H9 (cell line): ENCODE measurements around the gene TNFAIP3. TPM values are rescaled to one million over a fixed set of nuclear protein-coding genes. Genes with fewer than 3 reads are reported as not detected.

Source experiments
- DNase-seq: peaks from one replicate; pipeline ENCODE4 v3.0.0-alpha.2; 2017
- H2AFZ ChIP-seq: one replicate; pipeline ENCODE4 v1.6.1; 2013; ENCODE audit warnings: mild to moderate bottlenecking, low read length, control low read depth, moderate library complexity
- H2AK5ac ChIP-seq: 2 replicates; pipeline ENCODE4 v1.6.1; 2013; ENCODE audit warnings: low read length, control low read depth, mixed read lengths; ENCODE audit not compliant: insufficient read length
- H2BK120ac ChIP-seq: one replicate; pipeline ENCODE4 v1.6.1; 2013; ENCODE audit warnings: low read depth, mild to moderate bottlenecking, low read length, control low read depth, inconsistent platforms; ENCODE audit not compliant: poor library complexity, severe bottlenecking
- H2BK12ac ChIP-seq: 2 replicates; pipeline ENCODE4 v1.6.1; 2013; ENCODE audit warnings: low read length, control low read depth, mixed read lengths, low read depth; ENCODE audit not compliant: insufficient read length
- H2BK15ac ChIP-seq: 2 replicates; pipeline ENCODE4 v1.6.1; 2013; ENCODE audit warnings: low read depth, low read length, control low read depth
- H2BK20ac ChIP-seq: one replicate; pipeline ENCODE4 v1.6.1; 2013; ENCODE audit warnings: low read depth, mild to moderate bottlenecking, low read length, control low read depth, inconsistent platforms; ENCODE audit not compliant: poor library complexity, severe bottlenecking
- H2BK5ac ChIP-seq: 2 replicates; pipeline ENCODE4 v1.6.1; 2013; ENCODE audit warnings: low read length, control low read depth, mixed read lengths; ENCODE audit not compliant: insufficient read length
- H3K14ac ChIP-seq: 2 replicates; pipeline ENCODE4 v1.6.1; 2013; ENCODE audit warnings: low read length, control low read depth; ENCODE audit not compliant: insufficient read depth
- H3K18ac ChIP-seq: 2 replicates; pipeline ENCODE4 v1.6.1; 2013; ENCODE audit warnings: low read depth, mild to moderate bottlenecking, mixed read lengths, low read length, control low read depth; ENCODE audit not compliant: insufficient read length
- H3K23ac ChIP-seq: 2 replicates; pipeline ENCODE4 v1.6.1; 2013; ENCODE audit warnings: low read length, control low read depth, mixed read lengths, low read depth; ENCODE audit not compliant: insufficient read length
- H3K23me2 ChIP-seq: 2 replicates; pipeline ENCODE4 v1.6.1; 2013; ENCODE audit warnings: low read depth, mild to moderate bottlenecking, mixed read lengths, low read length, control low read depth; ENCODE audit not compliant: insufficient read length, poor library complexity, severe bottlenecking
- H3K27ac ChIP-seq: 2 replicates; pipeline ENCODE4 v1.5.1; 2013; ENCODE audit warnings: low read length, control low read depth, mixed read lengths, low read depth; ENCODE audit not compliant: insufficient read length
- H3K27me3 ChIP-seq: 2 replicates; pipeline ENCODE4 v1.6.1; 2013; ENCODE audit warnings: low read length, control low read depth, inconsistent platforms; ENCODE audit not compliant: insufficient read depth
- H3K4ac ChIP-seq: 2 replicates; pipeline ENCODE4 v1.6.1; 2013; ENCODE audit warnings: low read depth, mild to moderate bottlenecking, control low read depth, inconsistent platforms, low read length, moderate library complexity
- H3K4me1 ChIP-seq: 2 replicates; pipeline ENCODE4 v1.6.1; 2013; ENCODE audit warnings: low read length, control low read depth, inconsistent platforms; ENCODE audit not compliant: insufficient read depth
- H3K4me2 ChIP-seq: 2 replicates; pipeline ENCODE4 v1.6.1; 2013; ENCODE audit warnings: low read length, control low read depth, mixed read lengths; ENCODE audit not compliant: insufficient read length, insufficient read depth
- H3K56ac ChIP-seq: 2 replicates; pipeline ENCODE4 v1.6.1; 2013; ENCODE audit warnings: low read depth, mild to moderate bottlenecking, mixed read lengths, low read length, control low read depth; ENCODE audit not compliant: insufficient read length
- H3K79me1 ChIP-seq: 2 replicates; pipeline ENCODE4 v1.6.1; 2013; ENCODE audit warnings: low read depth, mild to moderate bottlenecking, moderate library complexity, low read length, control low read depth, inconsistent platforms; ENCODE audit not compliant: insufficient read depth, poor library complexity, severe bottlenecking
- H3K79me2 ChIP-seq: 2 replicates; pipeline ENCODE4 v1.6.1; 2013; ENCODE audit warnings: low read length, control low read depth, inconsistent platforms; ENCODE audit not compliant: insufficient read depth
- H3K9ac ChIP-seq: 2 replicates; pipeline ENCODE4 v1.6.1; 2013; ENCODE audit warnings: low read length, control low read depth, mixed read lengths; ENCODE audit not compliant: insufficient read length; ENCODE audit errors: extremely low read depth
- H3K9me3 ChIP-seq: one replicate; pipeline ENCODE4 v1.6.1; 2013; ENCODE audit warnings: low read depth, low read length, inconsistent platforms; ENCODE audit not compliant: control insufficient read depth
- H3T11ph ChIP-seq: one replicate; pipeline ENCODE4 v1.6.1; 2013; ENCODE audit warnings: mild to moderate bottlenecking, low read length, control low read depth, inconsistent platforms
- H4K20me1 ChIP-seq: one replicate; pipeline ENCODE4 v1.6.1; 2013; ENCODE audit not compliant: control insufficient read depth, insufficient read length, insufficient read depth
- H4K5ac ChIP-seq: 2 replicates; pipeline ENCODE4 v1.6.1; 2013; ENCODE audit warnings: low read depth, mild to moderate bottlenecking, mixed read lengths, low read length, control low read depth; ENCODE audit not compliant: insufficient read length
- H4K8ac ChIP-seq: replicated peaks from 2 replicates; pipeline ENCODE4 v1.6.1; 2013; ENCODE audit warnings: low read length, control low read depth, mixed read lengths, low read depth; ENCODE audit not compliant: insufficient read length
- H4K91ac ChIP-seq: 2 replicates; pipeline ENCODE4 v1.6.1; 2013; ENCODE audit warnings: low read depth, mild to moderate bottlenecking, moderate library complexity, mixed read lengths, low read length, control low read depth; ENCODE audit not compliant: insufficient read length
- H3K27ac Mint-ChIP-seq, 3 experiments: 2 replicates in 2 of 3; 3 replicates in 1 of 3; pipeline ENCODE4 v1.8.0; 2020 to 2021; ENCODE audit warnings: mixed read lengths in 3 of 3, mild to moderate bottlenecking in 1 of 3, moderate library complexity in 1 of 3
- H3K27me3 Mint-ChIP-seq: 2 replicates; pipeline ENCODE4 v1.8.0; 2021; ENCODE audit warnings: low read depth, mild to moderate bottlenecking, moderate library complexity, mixed read lengths
- H3K36me3 Mint-ChIP-seq, 3 experiments: 2 replicates in 2 of 3; 3 replicates in 1 of 3; pipeline ENCODE4 v1.8.0; 2020 to 2021; ENCODE audit warnings: low read depth in 3 of 3, mixed read lengths in 3 of 3; ENCODE audit not compliant: insufficient read depth in 1 of 3
- H3K4me1 Mint-ChIP-seq, 2 experiments: 2 replicates each; pipeline ENCODE4 v1.8.0; 2020; ENCODE audit warnings: mixed read lengths in 2 of 2
- H3K4me3 Mint-ChIP-seq, 2 experiments: 2 replicates in 1 of 2; 3 replicates in 1 of 2; pipeline ENCODE4 v1.8.0; 2020 to 2021; ENCODE audit warnings: mild to moderate bottlenecking in 2 of 2, mixed read lengths in 2 of 2, moderate library complexity in 1 of 2
- H3K9me3 Mint-ChIP-seq, 2 experiments: 2 replicates in 1 of 2; 3 replicates in 1 of 2; pipeline ENCODE4 v1.8.0; 2020; ENCODE audit warnings: mild to moderate bottlenecking in 2 of 2, mixed read lengths in 2 of 2, moderate library complexity in 1 of 2
- WGBS: extraction: QIAGEN DNeasy Blood & Tissue Kit; methylation state at CpG from one replicate; pipeline ENCODE4 v1.1.7; 2013; ENCODE audit warnings: missing lambda C conversion rate, low lambda C conversion rate, mixed read lengths; ENCODE audit not compliant: insufficient read length; ENCODE audit errors: extremely low coverage; 5-methylcytosine and 5-hydroxymethylcytosine counted together
- total RNA-seq: library from RNA; stranded (reverse); gene quantifications from 2 replicates; pipeline ENCODE4 v1.2.1, GENCODE V29; 2021
- TF ChIP-seq, protein P1 (sequence below): fragments of 200-600 bp; sonication (generic); conservative IDR thresholded peaks from 3 replicates; pipeline ENCODE4 v1.8.0; 2021; ENCODE audit warnings: antibody characterized with exemption, mild to moderate bottlenecking

The TNFAIP3 gene
- total RNA-seq, 1 experiment from 2014 or later: 3.7 TPM

DNA sequence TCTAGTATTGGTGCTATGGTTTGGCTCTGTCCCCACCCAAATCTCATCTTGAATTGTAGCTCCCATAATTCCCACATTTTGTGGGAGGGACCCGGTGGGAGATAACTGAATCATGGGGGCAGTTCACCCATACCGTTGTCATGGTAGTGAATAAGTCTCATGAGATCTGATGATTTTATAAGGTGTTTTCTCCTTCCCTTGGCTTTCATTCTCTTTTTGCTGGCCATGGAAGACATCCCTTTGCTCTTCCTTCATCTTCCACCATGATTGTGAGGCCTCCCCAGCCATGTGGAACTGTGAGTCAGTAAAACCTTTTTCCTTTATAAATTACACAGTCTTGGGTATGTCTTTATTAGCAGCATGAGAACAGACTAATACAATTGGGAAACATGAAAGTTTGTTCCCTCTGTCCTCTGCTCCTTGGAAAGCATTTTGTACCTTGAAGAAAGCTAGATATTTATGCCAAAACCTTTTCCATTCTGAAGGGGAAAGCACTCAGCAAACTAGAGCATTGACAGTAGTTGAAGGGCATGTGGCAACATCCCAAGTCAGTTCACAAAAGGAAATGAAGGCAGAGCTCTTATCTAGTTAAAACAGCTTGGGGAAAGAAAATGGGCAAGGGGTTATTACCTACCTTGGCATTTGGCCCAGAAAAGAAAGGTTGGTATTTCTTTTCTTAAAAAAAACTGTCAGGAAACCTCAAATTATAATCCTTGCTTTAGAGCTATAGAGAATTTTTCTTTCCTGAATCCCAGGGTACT, 10.7 kb upstream of the TNFAIP3 start:
- Histone ChIP-seq H2BK5ac (no peak overlapping the region), H3K4me2 (no peak overlapping the region), H3K14ac (no peak overlapping the region), H4K91ac (no peak overlapping the region), H3K23me2 (no peaks in the 10 kb centered on the region), H4K5ac (no peak overlapping the region), H2BK15ac (no peak overlapping the region), H4K20me1 (no peaks in the 10 kb centered on the region), H3K23ac (no peak overlapping the region), H3K18ac (no peak overlapping the region), H3K4ac (no peak overlapping the region), H3T11ph (no peak overlapping the region), H3K9me3 (no peaks in the 10 kb centered on the region), H2BK12ac (no peak overlapping the region), H3K27ac (no peak overlapping the region), H2BK20ac (no peak overlapping the region), H4K8ac (no peak overlapping the region), H3K79me2 (peaks cover 2% of the 10 kb centered on the region; the same call in 1 of the 2 replicates), H2AK5ac (no peak overlapping the region), H2BK120ac (no peak overlapping the region), H3K27me3 (no peaks in the 10 kb centered on the region), H3K4me1 (peaks cover 5% of the 10 kb centered on the region; the same call in 1 of the 2 replicates), H3K56ac (no peak overlapping the region), H3K9ac (no peak overlapping the region), H3K79me1 (no peaks in the 10 kb centered on the region), H2AFZ (no peak overlapping the region)
- DNase-seq: no peak
- Mint-ChIP-seq H3K27ac (no peak overlapping the region), H3K4me3 (no peak overlapping the region), H3K4me1 (peaks cover 12 to 13% of the 10 kb centered on the region in 2 experiments), H3K27me3 (no peaks in the 10 kb centered on the region; the same call in 1 of the 2 replicates), H3K9me3 (0 out of 5 replicates have a peak, but pooled peaks cover 0 to 3% of the 10 kb centered on the region in 2 experiments), H3K36me3 (no peaks in the 10 kb centered on the region; a peak in 1 of 7 replicates)
- no CpG with 5 or more reads among the region's 2 CpGs for WGBS
- TF ChIP-seq, protein P1, sequence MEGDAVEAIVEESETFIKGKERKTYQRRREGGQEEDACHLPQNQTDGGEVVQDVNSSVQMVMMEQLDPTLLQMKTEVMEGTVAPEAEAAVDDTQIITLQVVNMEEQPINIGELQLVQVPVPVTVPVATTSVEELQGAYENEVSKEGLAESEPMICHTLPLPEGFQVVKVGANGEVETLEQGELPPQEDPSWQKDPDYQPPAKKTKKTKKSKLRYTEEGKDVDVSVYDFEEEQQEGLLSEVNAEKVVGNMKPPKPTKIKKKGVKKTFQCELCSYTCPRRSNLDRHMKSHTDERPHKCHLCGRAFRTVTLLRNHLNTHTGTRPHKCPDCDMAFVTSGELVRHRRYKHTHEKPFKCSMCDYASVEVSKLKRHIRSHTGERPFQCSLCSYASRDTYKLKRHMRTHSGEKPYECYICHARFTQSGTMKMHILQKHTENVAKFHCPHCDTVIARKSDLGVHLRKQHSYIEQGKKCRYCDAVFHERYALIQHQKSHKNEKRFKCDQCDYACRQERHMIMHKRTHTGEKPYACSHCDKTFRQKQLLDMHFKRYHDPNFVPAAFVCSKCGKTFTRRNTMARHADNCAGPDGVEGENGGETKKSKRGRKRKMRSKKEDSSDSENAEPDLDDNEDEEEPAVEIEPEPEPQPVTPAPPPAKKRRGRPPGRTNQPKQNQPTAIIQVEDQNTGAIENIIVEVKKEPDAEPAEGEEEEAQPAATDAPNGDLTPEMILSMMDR: no peak
